SK-N-SH treated with all-trans-retinoic acid at 6 μM for 48 hours (cell line): ENCODE measurements around the gene ATP9A.

Source experiments
- ATAC-seq: fragments of 200-7000 bp; cut with Tn5 transposase; 3 replicates; pipeline ENCODE4 v1.9.1; 2020; ENCODE audit warnings: mild to moderate bottlenecking, moderate library complexity
- BACH2 ChIP-seq: fragments of 250-450 bp; sonication (Bioruptor Pico); IDR thresholded peaks from 2 replicates; pipeline ENCODE4 v1.9.0; 2021; ENCODE audit warnings: mild to moderate bottlenecking, borderline replicate concordance
- ESRRG ChIP-seq: fragments of 250-450 bp; sonication (Bioruptor Pico); IDR thresholded peaks from 2 replicates; pipeline ENCODE4 v1.6.1; 2021; ENCODE audit warnings: mild to moderate bottlenecking
- GLIS3 ChIP-seq: fragments of 250-450 bp; sonication (Bioruptor Pico); IDR thresholded peaks from 2 replicates; pipeline ENCODE4 v1.5.0; 2020; ENCODE audit warnings: mild to moderate bottlenecking, moderate library complexity
- RARB ChIP-seq: fragments of 250-450 bp; sonication (Bioruptor Pico); IDR thresholded peaks from 2 replicates; pipeline ENCODE4 v1.8.0; 2021; ENCODE audit warnings: mild to moderate bottlenecking, moderate library complexity
- SNAI2 ChIP-seq: fragments of 250-450 bp; sonication (Bioruptor Pico); IDR thresholded peaks from 2 replicates; pipeline ENCODE4 v1.5.0; 2020; ENCODE audit warnings: mild to moderate bottlenecking, moderate library complexity
- TCF4 ChIP-seq: fragments of 250-450 bp; sonication (Bioruptor Pico); IDR thresholded peaks from 2 replicates; pipeline ENCODE4 v1.8.0; 2021; ENCODE audit warnings: mild to moderate bottlenecking, moderate library complexity, borderline replicate concordance
- TOX ChIP-seq: fragments of 250-450 bp; sonication (Bioruptor Pico); IDR thresholded peaks from 2 replicates; pipeline ENCODE4 v1.8.0; 2021; ENCODE audit warnings: mild to moderate bottlenecking, moderate library complexity, borderline replicate concordance
- ZC3H10 ChIP-seq: fragments of 250-450 bp; sonication (Bioruptor Pico); IDR thresholded peaks from 2 replicates; pipeline ENCODE4 v1.5.1; 2021; ENCODE audit warnings: mild to moderate bottlenecking, moderate library complexity
- ZFP3 ChIP-seq: fragments of 250-450 bp; sonication (Bioruptor Pico); IDR thresholded peaks from 2 replicates; pipeline ENCODE4 v1.5.0; 2020; ENCODE audit warnings: mild to moderate bottlenecking, moderate library complexity
- ZFP30 ChIP-seq: fragments of 450-650 bp; formaldehyde crosslinking; IDR thresholded peaks from 2 replicates; pipeline ENCODE4 v1.5.0; 2022; ENCODE audit warnings: mild to moderate bottlenecking, moderate library complexity
- ZNF8 ChIP-seq: fragments of 450-650 bp; formaldehyde crosslinking; IDR thresholded peaks from 2 replicates; pipeline ENCODE4 v1.5.0; 2020; ENCODE audit warnings: mild to moderate bottlenecking, moderate library complexity
- TF ChIP-seq, protein P1 (sequence below): fragments of 250-450 bp; sonication (Bioruptor Pico); IDR thresholded peaks from 2 replicates; pipeline ENCODE4 v1.5.1; 2020; ENCODE audit warnings: low read depth, mild to moderate bottlenecking, moderate library complexity
- TF ChIP-seq, protein P2 (sequence below): fragments of 250-450 bp; sonication (Bioruptor Pico); IDR thresholded peaks from 2 replicates; pipeline ENCODE4 v1.8.0; 2020; ENCODE audit warnings: mild to moderate bottlenecking, moderate library complexity, borderline replicate concordance
- TF ChIP-seq, protein P3 (sequence below): fragments of 250-450 bp; sonication (Bioruptor Pico); IDR thresholded peaks from 2 replicates; pipeline ENCODE4 v1.8.0; 2021; ENCODE audit warnings: low read depth, mild to moderate bottlenecking, moderate library complexity, borderline replicate concordance
- TF ChIP-seq, protein P4 (sequence below): fragments of 250-450 bp; sonication (Bioruptor Pico); IDR thresholded peaks from 2 replicates; pipeline ENCODE4 v1.5.0; 2020; ENCODE audit warnings: mild to moderate bottlenecking, moderate library complexity

Gene ATP9A

DNA sequence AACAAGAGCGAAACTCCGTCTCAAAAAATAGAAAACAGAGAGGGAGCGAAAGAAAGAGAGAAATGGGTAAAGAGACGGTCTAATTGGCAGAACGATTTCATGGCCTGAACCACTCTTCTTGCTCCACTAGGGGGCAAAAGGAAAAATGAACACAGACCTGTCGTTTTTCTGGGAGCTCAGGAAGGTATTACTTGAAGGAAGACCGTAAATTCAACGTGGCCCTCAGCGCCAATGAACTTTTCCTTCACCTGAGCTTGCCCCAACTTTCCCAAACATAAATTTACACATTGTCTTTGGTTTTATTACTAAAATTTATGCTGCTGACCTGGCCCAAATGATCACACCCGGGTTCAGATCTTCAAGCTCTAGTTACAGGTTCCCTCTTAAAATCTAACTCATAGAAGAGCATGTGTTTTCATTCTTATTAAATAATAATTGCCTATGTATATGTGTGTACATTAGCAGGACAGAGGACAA, 67.3 kb downstream of the ATP9A start:
- TF ChIP-seq TCF4 (CRISPR knock-in tag) (no peak), RARB (CRISPR knock-in tag) (no peak), SNAI2 (CRISPR knock-in tag) (no peak)
- TF ChIP-seq, protein P1, sequence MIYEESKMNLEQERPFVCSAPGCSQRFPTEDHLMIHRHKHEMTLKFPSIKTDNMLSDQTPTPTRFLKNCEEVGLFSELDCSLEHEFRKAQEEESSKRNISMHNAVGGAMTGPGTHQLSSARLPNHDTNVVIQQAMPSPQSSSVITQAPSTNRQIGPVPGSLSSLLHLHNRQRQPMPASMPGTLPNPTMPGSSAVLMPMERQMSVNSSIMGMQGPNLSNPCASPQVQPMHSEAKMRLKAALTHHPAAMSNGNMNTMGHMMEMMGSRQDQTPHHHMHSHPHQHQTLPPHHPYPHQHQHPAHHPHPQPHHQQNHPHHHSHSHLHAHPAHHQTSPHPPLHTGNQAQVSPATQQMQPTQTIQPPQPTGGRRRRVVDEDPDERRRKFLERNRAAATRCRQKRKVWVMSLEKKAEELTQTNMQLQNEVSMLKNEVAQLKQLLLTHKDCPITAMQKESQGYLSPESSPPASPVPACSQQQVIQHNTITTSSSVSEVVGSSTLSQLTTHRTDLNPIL (CRISPR knock-in tag) = no peak
- TF ChIP-seq, all 23 proteins: peak for 0
- peak; percentile 55 for ATAC-seq

DNA sequence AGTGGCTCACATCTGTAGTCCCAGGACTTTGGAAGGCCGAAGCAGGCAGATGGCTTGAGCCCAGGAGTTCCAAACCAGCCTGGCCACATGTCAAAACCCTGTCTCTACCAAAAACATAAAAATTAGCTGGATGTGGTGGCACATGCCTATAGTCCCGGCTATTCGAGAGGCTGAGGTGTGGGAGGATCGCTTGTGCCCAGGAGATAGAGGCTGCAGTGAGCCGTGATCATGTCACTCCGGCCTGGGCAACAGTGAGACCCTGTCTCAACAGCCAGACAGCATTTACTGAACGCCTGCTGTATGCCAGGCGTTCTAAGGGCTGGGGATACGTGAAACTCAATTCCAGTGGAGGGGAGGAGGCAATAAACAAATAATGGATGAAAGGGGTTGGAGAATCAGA, 69.9 kb downstream of the ATP9A start:
- no peak for TF ChIP-seq RARB (CRISPR knock-in tag)
- no peak for TF ChIP-seq ZC3H10 (CRISPR knock-in tag)
- TF ChIP-seq SNAI2 (CRISPR knock-in tag) = no peak
- TF ChIP-seq, protein P2, sequence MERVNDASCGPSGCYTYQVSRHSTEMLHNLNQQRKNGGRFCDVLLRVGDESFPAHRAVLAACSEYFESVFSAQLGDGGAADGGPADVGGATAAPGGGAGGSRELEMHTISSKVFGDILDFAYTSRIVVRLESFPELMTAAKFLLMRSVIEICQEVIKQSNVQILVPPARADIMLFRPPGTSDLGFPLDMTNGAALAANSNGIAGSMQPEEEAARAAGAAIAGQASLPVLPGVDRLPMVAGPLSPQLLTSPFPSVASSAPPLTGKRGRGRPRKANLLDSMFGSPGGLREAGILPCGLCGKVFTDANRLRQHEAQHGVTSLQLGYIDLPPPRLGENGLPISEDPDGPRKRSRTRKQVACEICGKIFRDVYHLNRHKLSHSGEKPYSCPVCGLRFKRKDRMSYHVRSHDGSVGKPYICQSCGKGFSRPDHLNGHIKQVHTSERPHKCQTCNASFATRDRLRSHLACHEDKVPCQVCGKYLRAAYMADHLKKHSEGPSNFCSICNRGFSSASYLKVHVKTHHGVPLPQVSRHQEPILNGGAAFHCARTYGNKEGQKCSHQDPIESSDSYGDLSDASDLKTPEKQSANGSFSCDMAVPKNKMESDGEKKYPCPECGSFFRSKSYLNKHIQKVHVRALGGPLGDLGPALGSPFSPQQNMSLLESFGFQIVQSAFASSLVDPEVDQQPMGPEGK = no peak
- TF ChIP-seq ZNF8 (CRISPR knock-in tag) = no peak
- no peak for TF ChIP-seq ZFP3 (CRISPR knock-in tag)
- TF ChIP-seq BACH2 (CRISPR knock-in tag) = no peak
- no peak for TF ChIP-seq GLIS3 (CRISPR knock-in tag)
- TF ChIP-seq, protein P3, sequence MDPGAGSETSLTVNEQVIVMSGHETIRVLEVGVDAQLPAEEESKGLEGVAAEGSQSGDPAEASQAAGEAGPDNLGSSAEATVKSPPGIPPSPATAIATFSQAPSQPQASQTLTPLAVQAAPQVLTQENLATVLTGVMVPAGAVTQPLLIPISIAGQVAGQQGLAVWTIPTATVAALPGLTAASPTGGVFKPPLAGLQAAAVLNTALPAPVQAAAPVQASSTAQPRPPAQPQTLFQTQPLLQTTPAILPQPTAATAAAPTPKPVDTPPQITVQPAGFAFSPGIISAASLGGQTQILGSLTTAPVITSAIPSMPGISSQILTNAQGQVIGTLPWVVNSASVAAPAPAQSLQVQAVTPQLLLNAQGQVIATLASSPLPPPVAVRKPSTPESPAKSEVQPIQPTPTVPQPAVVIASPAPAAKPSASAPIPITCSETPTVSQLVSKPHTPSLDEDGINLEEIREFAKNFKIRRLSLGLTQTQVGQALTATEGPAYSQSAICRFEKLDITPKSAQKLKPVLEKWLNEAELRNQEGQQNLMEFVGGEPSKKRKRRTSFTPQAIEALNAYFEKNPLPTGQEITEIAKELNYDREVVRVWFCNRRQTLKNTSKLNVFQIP (CRISPR knock-in tag) = no peak
- TF ChIP-seq, all 23 proteins: peak for 0
- no peak for ATAC-seq

DNA sequence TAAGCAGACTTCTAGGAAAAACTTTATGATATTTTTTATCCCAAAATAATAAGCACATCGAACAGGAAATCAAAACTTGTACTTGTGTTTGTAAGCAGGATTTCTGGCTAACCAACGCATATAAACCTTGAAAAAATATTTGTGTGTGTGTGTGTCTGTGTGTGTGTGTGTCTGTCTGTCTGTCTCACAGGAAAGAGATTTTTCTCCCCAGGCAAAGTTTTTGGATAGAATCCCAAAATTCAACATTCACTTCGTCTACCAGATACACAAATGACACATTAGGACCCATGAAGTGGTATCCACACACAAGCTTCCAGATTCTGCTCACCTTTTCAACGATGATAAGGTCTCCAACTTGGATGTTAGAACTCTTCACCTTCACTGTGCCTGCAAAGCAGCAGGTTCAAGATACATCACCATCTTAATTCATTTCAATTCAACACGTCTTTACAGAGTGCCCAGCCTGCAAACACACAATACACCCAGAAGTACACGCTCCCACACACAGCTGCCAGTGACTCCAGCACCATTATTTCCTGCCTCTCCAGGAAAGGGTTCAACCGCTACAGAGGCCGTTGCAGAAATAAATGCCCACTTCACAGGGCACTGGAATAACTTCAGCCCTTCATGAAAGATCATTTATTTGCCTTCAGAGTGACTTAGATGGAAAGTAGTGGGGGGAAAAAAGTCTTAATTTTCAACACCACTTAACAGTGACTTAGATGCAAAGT, 70.9 kb downstream of the ATP9A start:
- ATAC-seq = no peak; the same call in 1 of the 3 replicates
- no peak for TF ChIP-seq BACH2 (CRISPR knock-in tag)
- TF ChIP-seq RARB (CRISPR knock-in tag) = no peak
- no peak for TF ChIP-seq ZNF8 (CRISPR knock-in tag)
- TF ChIP-seq TCF4 (CRISPR knock-in tag) = no peak
- TF ChIP-seq TOX (CRISPR knock-in tag) = no peak

DNA sequence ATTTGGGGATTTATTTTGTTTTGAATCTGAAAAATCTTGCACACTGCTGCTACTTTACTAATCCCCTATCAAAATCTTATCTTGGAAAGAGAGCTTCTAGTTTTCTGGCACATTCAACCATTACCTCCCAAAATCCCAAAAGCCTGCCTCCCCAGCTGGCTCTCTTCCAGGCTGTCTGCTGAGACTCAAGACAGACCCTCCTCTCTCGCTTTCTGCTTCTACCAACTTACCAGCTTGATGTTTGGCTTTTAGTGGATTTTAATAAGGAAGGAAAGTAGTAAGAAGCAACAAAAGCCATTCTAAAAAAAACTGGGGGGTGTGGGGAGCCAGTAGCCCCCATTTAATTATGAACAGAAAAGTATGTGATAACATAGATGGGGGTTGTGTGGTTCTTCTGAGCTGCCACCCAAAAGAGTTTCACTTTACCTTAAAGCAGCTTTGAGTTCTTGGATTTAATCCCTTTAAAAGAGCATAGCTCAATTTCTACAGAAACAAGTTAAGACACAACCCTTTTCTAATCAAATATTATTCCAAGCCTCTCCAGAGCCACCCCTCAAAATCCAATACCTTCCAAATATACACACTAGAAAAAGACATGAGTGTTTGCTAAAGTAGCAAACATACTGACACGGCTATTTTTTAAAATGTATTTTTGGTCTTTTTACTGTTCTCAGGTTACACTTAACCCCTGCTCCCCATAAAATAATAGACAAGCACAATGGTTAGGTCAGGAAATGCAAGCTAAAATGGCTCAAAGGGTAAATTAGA, 71.7 kb downstream of the ATP9A start:
- TF ChIP-seq ZC3H10 (CRISPR knock-in tag) = no peak
- TF ChIP-seq, protein P2 = peak; percentile 55; the same call in 1 of the 2 replicates
- ATAC-seq = peak; percentile 51

DNA sequence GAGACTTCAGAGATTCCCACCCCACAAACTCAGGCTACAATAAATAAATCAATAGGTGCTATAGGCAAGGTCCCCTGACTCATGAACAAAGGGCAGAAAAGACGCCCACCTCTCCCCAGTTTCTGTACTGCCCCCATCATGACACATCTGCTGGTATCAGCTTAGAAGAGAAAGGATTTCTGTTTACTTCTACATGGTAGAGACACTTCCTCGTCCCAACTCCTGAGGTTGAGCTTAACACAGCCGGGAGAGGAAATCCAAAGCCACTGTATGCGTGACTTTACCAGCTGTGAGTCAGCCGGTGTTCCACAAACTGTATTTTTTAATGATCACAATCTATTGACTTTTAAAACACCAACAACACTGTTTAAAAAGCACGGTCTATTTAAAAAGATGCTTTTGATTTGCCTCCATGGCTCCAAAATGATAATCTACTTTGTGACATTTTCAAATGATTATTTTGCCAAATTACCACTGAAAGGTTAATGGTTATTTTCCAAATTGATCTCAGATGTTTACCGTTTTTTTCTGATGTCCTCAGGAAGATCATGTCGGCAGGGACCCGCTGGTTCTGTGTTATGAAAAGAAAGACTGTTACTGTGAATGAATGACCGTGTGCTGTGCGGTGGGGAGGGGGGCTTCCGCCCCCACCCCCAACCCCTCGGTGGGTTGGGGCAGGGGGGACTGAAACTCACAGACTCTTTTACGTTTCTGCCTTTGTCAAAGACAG, 72.5 kb downstream of the ATP9A start:
- ATAC-seq = peak; percentile 81
- TF ChIP-seq ZFP30 (CRISPR knock-in tag) (no peak), TCF4 (CRISPR knock-in tag) (peak; percentile 78), ESRRG (CRISPR knock-in tag) (0 out of 2 replicates have a peak, but pooled peaks have one; percentile 18)
- TF ChIP-seq, protein P4, sequence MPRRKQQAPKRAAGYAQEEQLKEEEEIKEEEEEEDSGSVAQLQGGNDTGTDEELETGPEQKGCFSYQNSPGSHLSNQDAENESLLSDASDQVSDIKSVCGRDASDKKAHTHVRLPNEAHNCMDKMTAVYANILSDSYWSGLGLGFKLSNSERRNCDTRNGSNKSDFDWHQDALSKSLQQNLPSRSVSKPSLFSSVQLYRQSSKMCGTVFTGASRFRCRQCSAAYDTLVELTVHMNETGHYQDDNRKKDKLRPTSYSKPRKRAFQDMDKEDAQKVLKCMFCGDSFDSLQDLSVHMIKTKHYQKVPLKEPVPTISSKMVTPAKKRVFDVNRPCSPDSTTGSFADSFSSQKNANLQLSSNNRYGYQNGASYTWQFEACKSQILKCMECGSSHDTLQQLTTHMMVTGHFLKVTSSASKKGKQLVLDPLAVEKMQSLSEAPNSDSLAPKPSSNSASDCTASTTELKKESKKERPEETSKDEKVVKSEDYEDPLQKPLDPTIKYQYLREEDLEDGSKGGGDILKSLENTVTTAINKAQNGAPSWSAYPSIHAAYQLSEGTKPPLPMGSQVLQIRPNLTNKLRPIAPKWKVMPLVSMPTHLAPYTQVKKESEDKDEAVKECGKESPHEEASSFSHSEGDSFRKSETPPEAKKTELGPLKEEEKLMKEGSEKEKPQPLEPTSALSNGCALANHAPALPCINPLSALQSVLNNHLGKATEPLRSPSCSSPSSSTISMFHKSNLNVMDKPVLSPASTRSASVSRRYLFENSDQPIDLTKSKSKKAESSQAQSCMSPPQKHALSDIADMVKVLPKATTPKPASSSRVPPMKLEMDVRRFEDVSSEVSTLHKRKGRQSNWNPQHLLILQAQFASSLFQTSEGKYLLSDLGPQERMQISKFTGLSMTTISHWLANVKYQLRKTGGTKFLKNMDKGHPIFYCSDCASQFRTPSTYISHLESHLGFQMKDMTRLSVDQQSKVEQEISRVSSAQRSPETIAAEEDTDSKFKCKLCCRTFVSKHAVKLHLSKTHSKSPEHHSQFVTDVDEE (CRISPR knock-in tag) = peak; percentile 55; the same call in 1 of the 2 replicates
